HepG2 (cell line): Measurements from ENCODE around the gene TSPAN8. TPM values are rescaled to one million over a fixed set of nuclear protein-coding genes. Genes with fewer than 3 reads are reported as not detected.

Source experiments
- ATAC-seq: fragments of 200-7000 bp; cut with Tn5 transposase; 3 replicates; pipeline ENCODE4 v1.9.1; 2020; ENCODE audit warnings: mild to moderate bottlenecking, moderate library complexity
- BruUV-seq: library from RNA; stranded (reverse); fragments of 400-500 nt; replicated peaks from 2 replicates; lab custom pipeline; 2021; lab: Mats Ljungman, UMichigan
- CTCF ChIA-PET: fragments of 300-600 bp; formaldehyde crosslinking; extraction: SDS; loops from one replicate; lab custom pipeline; 2021; ENCODE audit warnings: low total read pairs, inconsistent platforms, low intra/inter-chr PET ratio; lab: Yijun Ruan, JAX
- POLR2A ChIA-PET: fragments of 350-600 bp; sonication (Branson Sonifier 250); formaldehyde crosslinking; loops from one replicate; lab custom pipeline; 2020; ENCODE audit warnings: antibody characterized with exemption, inconsistent platforms; lab: Yijun Ruan, JAX
- DNase-seq: peaks from one replicate; pipeline ENCODE4 v3.0.0-alpha.2; 2015; ENCODE audit warnings: low spot score
- FAIRE-seq: peaks from 3 replicates; lab custom pipeline; 2011; peaks lifted over from hg19 to GRCh38; lab: Jason Lieb, UNC
- H2AFZ ChIP-seq: one replicate; pipeline ENCODE4 v1.6.1; 2011; ENCODE audit warnings: low read length, inconsistent platforms
- H3K27ac ChIP-seq: fragments of 300-600 bp; 3 replicates; pipeline ENCODE4 v1.8.0; 2011; ENCODE audit warnings: mixed run types, mild to moderate bottlenecking, mixed read lengths, low read length, inconsistent platforms; ENCODE audit not compliant: insufficient read depth; ENCODE audit errors: extremely low read length
- H3K27me3 ChIP-seq, 2 experiments: fragments of 200-600 bp in 1 of 2; 2 replicates in 1 of 2; 3 replicates in 1 of 2; pipeline versions ENCODE4 v1.6.0 to v1.8.0; 2011; ENCODE audit warnings: low read length in 2 of 2, mild to moderate bottlenecking in 2 of 2, moderate library complexity in 2 of 2, inconsistent platforms in 1 of 2; ENCODE audit not compliant: insufficient read depth in 2 of 2, control insufficient read depth in 1 of 2
- H3K36me3 ChIP-seq, 2 experiments: fragments of 200-600 bp in 1 of 2; replicated peaks in 1 of 2; 2 replicates in 1 of 2; 3 replicates in 1 of 2; pipeline versions ENCODE4 v1.5.1 to v1.8.0; 2011; ENCODE audit warnings: low read length in 2 of 2, inconsistent platforms in 1 of 2; ENCODE audit not compliant: insufficient read depth in 2 of 2, control insufficient read depth in 1 of 2
- H3K4me1 ChIP-seq: 2 replicates; pipeline ENCODE4 v1.5.1; 2012; ENCODE audit warnings: low read length, inconsistent platforms; ENCODE audit not compliant: insufficient read depth
- H3K4me2 ChIP-seq: 2 replicates; pipeline ENCODE4 v1.6.0; 2011; ENCODE audit warnings: low read depth, low read length, inconsistent platforms
- H3K4me3 ChIP-seq, 3 experiments: fragments of 200-600 bp in 1 of 3; sonication (generic), shearing (Covaris generic) in 1 of 3; replicated peaks in 1 of 3; 2 replicates each; pipeline ENCODE4 v1.5.1; 2011 to 2016; ENCODE audit warnings: low read length in 3 of 3, inconsistent platforms in 2 of 3, low read depth in 2 of 3, mild to moderate bottlenecking in 2 of 3, control low read depth in 1 of 3, mixed read lengths in 1 of 3; ENCODE audit not compliant: insufficient read depth in 1 of 3
- H3K79me2 ChIP-seq: one replicate; pipeline ENCODE4 v1.6.1; 2011; ENCODE audit warnings: low read length, inconsistent platforms; ENCODE audit not compliant: insufficient read depth
- H3K9ac ChIP-seq: 2 replicates; pipeline ENCODE4 v1.6.0; 2011; ENCODE audit warnings: mild to moderate bottlenecking, low read depth, low read length, inconsistent platforms; ENCODE audit not compliant: insufficient read depth
- H3K9me3 ChIP-seq: 2 replicates; pipeline ENCODE4 v1.5.1; 2012; ENCODE audit warnings: mild to moderate bottlenecking, low read length
- H4K20me1 ChIP-seq: 2 replicates; pipeline ENCODE4 v1.6.0; 2011; ENCODE audit warnings: inconsistent platforms, mild to moderate bottlenecking, low read length, moderate library complexity; ENCODE audit not compliant: insufficient read depth
- CCDC6 ChIP-seq: sonication (generic); formaldehyde crosslinking; IDR thresholded peaks from 2 replicates; pipeline ENCODE4 v1.8.1; 2022; ENCODE audit warnings: mild to moderate bottlenecking, missing genetic modification reagents, moderate library complexity
- ETV5 ChIP-seq: IDR thresholded peaks from 2 replicates; pipeline ENCODE4 v1.6.1; 2018; ENCODE audit warnings: missing biosample characterization, missing genetic modification reagents, inconsistent platforms, borderline replicate concordance
- FIP1L1 ChIP-seq: fragments of 200-400 bp; formaldehyde crosslinking; IDR thresholded peaks from 2 replicates; pipeline ENCODE4 v1.6.1; 2018; ENCODE audit warnings: low read depth, mild to moderate bottlenecking, low read length, moderate library complexity, borderline replicate concordance; ENCODE audit not compliant: insufficient read depth
- HNF4G ChIP-seq, 2 experiments: sonication (generic) in 1 of 2; formaldehyde crosslinking in 1 of 2; IDR thresholded peaks; 2 replicates each; pipeline versions ENCODE4 v1.4.0 to v1.6.1; 2011 to 2020; ENCODE audit warnings: borderline replicate concordance in 2 of 2, low read depth in 2 of 2, mild to moderate bottlenecking in 2 of 2, low read length in 1 of 2, missing genetic modification reagents in 1 of 2, moderate library complexity in 1 of 2
- KLF15 ChIP-seq: sonication (generic); formaldehyde crosslinking; IDR thresholded peaks from 2 replicates; pipeline ENCODE4 v1.8.1; 2023; ENCODE audit warnings: borderline replicate concordance, mild to moderate bottlenecking, inconsistent platforms, missing genetic modification reagents, mixed read lengths
- STAT6 ChIP-seq: sonication (generic); formaldehyde crosslinking; IDR thresholded peaks from 2 replicates; pipeline ENCODE4 v1.4.0; 2020; ENCODE audit warnings: missing genetic modification reagents, mild to moderate bottlenecking, borderline replicate concordance
- ZBTB26 ChIP-seq: IDR thresholded peaks from 2 replicates; pipeline ENCODE4 v1.6.1; 2016; ENCODE audit warnings: missing compliant biosample characterization, missing genetic modification reagents, borderline replicate concordance
- ZNF335 ChIP-seq: sonication (generic); formaldehyde crosslinking; IDR thresholded peaks from 2 replicates; pipeline ENCODE4 v1.4.0; 2020; ENCODE audit warnings: missing genetic modification reagents
- ZNF441 ChIP-seq: sonication (generic); formaldehyde crosslinking; IDR thresholded peaks from 2 replicates; pipeline ENCODE4 v1.7.0; 2021; ENCODE audit warnings: missing genetic modification reagents, borderline replicate concordance
- ZNF800 ChIP-seq: sonication (generic); formaldehyde crosslinking; IDR thresholded peaks from 2 replicates; pipeline ENCODE4 v1.4.0; 2020; ENCODE audit warnings: missing genetic modification reagents
- WGBS: methylation state at CpG from one replicate; pipeline ENCODE4 v1.1.6; 2017; ENCODE audit warnings: low lambda C conversion rate; 5-methylcytosine and 5-hydroxymethylcytosine counted together
- in situ Hi-C: cut with HindIII; loops from 2 replicates; pipeline ENCODE4 v1.10.0; 2017; ENCODE audit warnings: low pct_unique_long_range_greater_than_20kb; ENCODE audit not compliant: extremely low pct_ligation_motif_present
- intact Hi-C: fragments of 100-400 bp; cut with micrococcal nuclease; formaldehyde crosslinking; loops from one replicate; pipeline ENCODE4 v1.10.0; 2022; ENCODE audit not compliant: unreplicated experiment
- polyA plus RNA-seq, 8 experiments: library from polyadenylated mRNA; depleted of rRNA in 3 of 8; stranded (reverse) in 7 of 8; unstranded in 1 of 8; fragments of >200 nt; fragmentation: Illumina TruSeq in 4 of 8; extraction: Trizol in 4 of 8; gene quantifications; 2 replicates each; pipeline versions ENCODE4 v1.2.1 to v1.2.3, GENCODE V29; 2011 to 2016; ENCODE audit warnings: low read depth in 4 of 8, missing spikeins in 1 of 8, mixed read lengths in 1 of 8; ENCODE audit not compliant: insufficient read depth in 1 of 8
- total RNA-seq, 5 experiments: library from RNA; depleted of rRNA; stranded (reverse); fragments of >200 nt; fragmentation: Illumina TruSeq; extraction: Trizol; gene quantifications; 2 replicates each; pipeline ENCODE4 v1.2.3, GENCODE V29; 2016; ENCODE audit warnings: low read depth in 1 of 5

The TSPAN8 gene
- total and polyA plus RNA-seq, 2 of the 13 experiments (the other 11 are each of a cell fraction or from before 2014, with no cell fraction given) = 3.4 to 3.9 TPM

GRCh38 chr12:71134405-71134804 is 23.4 kb downstream of the TSPAN8 start (continued):
- TF ChIP-seq HNF4G (IDR thresholded peaks at IDR 0.05; ENCODE audit: borderline replicate concordance, low read depth, low read length) (no peak), HNF4G (CRISPR knock-in tag; IDR thresholded peaks at IDR 0.05; ENCODE audit: borderline replicate concordance, low read depth) (no peak), FIP1L1 (no peak)

- CTCF ChIA-PET = no interaction called here
- intact Hi-C loops = no loop called here
- BruUV-seq = no TSS peak
Observed at GRCh38 chr12:71130521-71131069, 27.2 kb downstream of the TSPAN8 start.

More at GRCh38 chr12:71130521-71131069, 27.2 kb downstream of the TSPAN8 start:
- Histone ChIP-seq H3K4me1 (peaks cover 29% of the 10 kb centered on the region), H3K36me3 (no peaks in the 10 kb centered on the region)
- no peak for TF ChIP-seq ZNF441 (CRISPR knock-in tag)
- TF ChIP-seq ETV5 = no peak
- no peak for TF ChIP-seq STAT6
- no peak for TF ChIP-seq ZBTB26 (CRISPR knock-in tag)
- TF ChIP-seq ZNF335 (CRISPR knock-in tag) = no peak
- TF ChIP-seq ZNF800 (CRISPR knock-in tag) = no peak
- no peak for TF ChIP-seq CCDC6 (CRISPR knock-in tag)
- no peak for TF ChIP-seq KLF15
- TF ChIP-seq, all 625 proteins: peak for 0
- no peaks in the 10 kb centered on the region for H3K9me3 ChIP-seq
- H3K27ac ChIP-seq = no peak overlapping the region
- in situ Hi-C loops = loop anchor here (10.0 to 25.0 kb wide), 2 partner anchors 254 to 607 kb away; no protein-coding TSS in a partner anchor
- 88% methylated on average over 1 of the region's 1 CpG for WGBS
- no peaks in the 10 kb centered on the region for H3K27me3 ChIP-seq
- DNase-seq = no peak
- no peak overlapping the region for H2AFZ ChIP-seq
- no peak for ATAC-seq
- FAIRE-seq = no peak
- H3K4me2 ChIP-seq = no peak overlapping the region
- POLR2A ChIA-PET = no interaction called here
- H4K20me1 ChIP-seq = no peaks in the 10 kb centered on the region
- H3K4me3 ChIP-seq = no peak overlapping the region
- H3K9ac ChIP-seq = no peak overlapping the region
- H3K79me2 ChIP-seq = no peaks in the 10 kb centered on the region
